Prostate gland (tissue), 2 donors: Measurements from ENCODE around the gene ANO2.

Experiments used
- CTCF ChIP-seq, 4 experiments: fragments of 200-600 bp in 2 of 4; fragments of 450-650 bp in 2 of 4; sonication (generic) in 2 of 4; IDR thresholded peaks; 1 replicate in 3 of 4; 2 replicates in 1 of 4; pipeline ENCODE4 v1.5.1; 2016 to 2019; ENCODE audit warnings: antibody characterized with exemption in 4 of 4, mild to moderate bottlenecking in 2 of 4, moderate library complexity in 2 of 4
- POLR2A ChIP-seq: fragments of 450-650 bp; IDR thresholded peaks from one replicate; pipeline ENCODE4 v1.6.1; 2016; ENCODE audit warnings: antibody characterized with exemption, mild to moderate bottlenecking
- POLR2AphosphoS5 ChIP-seq: sonication (generic); formaldehyde crosslinking; IDR thresholded peaks from one replicate; pipeline ENCODE4 v1.6.1; 2017; ENCODE audit warnings: antibody characterized with exemption

DNA sequence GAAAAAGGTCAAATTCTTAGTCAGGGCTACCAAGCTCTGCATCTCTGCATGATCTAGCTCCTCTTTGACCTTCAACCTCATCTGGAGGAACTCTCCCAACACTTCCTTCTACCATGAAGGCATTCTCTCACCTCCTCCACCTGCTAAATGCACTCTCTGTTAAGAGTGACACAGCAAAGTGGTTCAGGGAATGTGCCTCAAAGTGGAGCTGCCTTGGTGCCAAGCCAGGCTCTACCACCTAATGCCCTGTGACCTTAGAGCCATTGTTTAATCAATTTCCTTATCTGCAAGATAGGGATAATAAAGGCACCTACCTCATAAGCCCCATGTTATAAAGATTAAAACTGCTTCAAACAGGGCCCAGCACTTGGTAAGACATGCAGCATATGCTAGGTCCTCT lies 236.7 kb downstream of the ANO2 start:
- TF ChIP-seq CTCF (IDR thresholded peaks at IDR 0.05) (no peak), POLR2AphosphoS5 (no peak), POLR2A (no peak)
